ENCODE results near the gene EEF1A2.
A peak's percentile ranks its signal among the peaks of the same experiment; 100 is the strongest.

Gene EEF1A2

GRCh38 chr20:63498960-63499337 is at the start of gene EEF1A2:
TSS of gene EEF1A2 (minus strand) at chr20:63499083. CDS start at chr20:63497763, 1,320 bp downstream.
- peak; percentile 45 to 48 for DNase-seq

GRCh38 chr20:63548542-63548941 is 49.7 kb upstream of the EEF1A2 start:
- no peak for DNase-seq

- no peak for DNase-seq
Observed at GRCh38 chr20:63547725-63548480, 49.0 kb upstream of the EEF1A2 start, which contains the start of gene SRMS. TSS of gene SRMS (minus strand) at chr20:63547749. CDS start at chr20:63547463, 286 bp downstream.

- DNase-seq, result no peak
Observed at GRCh38 chr20:63546956-63547724, 48.3 kb upstream of the EEF1A2 start.

GRCh38 chr20:63546256-63546955 is 47.5 kb upstream of the EEF1A2 start:
- no peak for DNase-seq

GRCh38 chr20:63545814-63546213 is 46.9 kb upstream of the EEF1A2 start:
- DNase-seq, result no peak

- no peak for DNase-seq
Observed at GRCh38 chr20:63544958-63545516, 46.2 kb upstream of the EEF1A2 start.

- DNase-seq, result no peak
Observed at GRCh38 chr20:63544241-63544957, 45.5 kb upstream of the EEF1A2 start.

- DNase-seq, result no peak
Observed at GRCh38 chr20:63543733-63544132, 44.9 kb upstream of the EEF1A2 start.

GRCh38 chr20:63543131-63543530 is 44.2 kb upstream of the EEF1A2 start:
- DNase-seq, result no peak

GRCh38 chr20:63542696-63543095 is 43.8 kb upstream of the EEF1A2 start:
- no peak for DNase-seq

GRCh38 chr20:63542031-63542559 is 43.2 kb upstream of the EEF1A2 start:
- DNase-seq, result no peak

GRCh38 chr20:63541371-63541770 is 42.5 kb upstream of the EEF1A2 start:
- no peak for DNase-seq

- no peak for DNase-seq
Observed at GRCh38 chr20:63540417-63541186, 41.7 kb upstream of the EEF1A2 start.

- DNase-seq, result no peak
Observed at GRCh38 chr20:63539441-63540370, 40.8 kb upstream of the EEF1A2 start.

- DNase-seq, result no peak
Observed at GRCh38 chr20:63539092-63539430, 40.2 kb upstream of the EEF1A2 start.

- DNase-seq, result peak; percentile 40
Observed at GRCh38 chr20:63538204-63539091, 39.6 kb upstream of the EEF1A2 start.

GRCh38 chr20:63537525-63538203 is 38.8 kb upstream of the EEF1A2 start:
- peak; percentile 90 to 91 for DNase-seq

All from activated CD4-positive, alpha-beta T cell treated with anti-CD3 and anti-CD28 coated beads for 4 hours (primary cell).